Activated naive CD4-positive, alpha-beta T cell treated with anti-CD3 and anti-CD28 coated beads, Interleukin-2, amount 50 U/mL, for 72 hours (primary cell): Measurements from ENCODE around the gene ZFX. TPM values are rescaled to one million over a fixed set of nuclear protein-coding genes. Genes with fewer than 3 reads are reported as not detected.

Experiments
- ATAC-seq, 2 donors: fragments of 150-1000 bp; cut with Tn5 transposase; 2 replicates each; pipeline ENCODE4 v1.10.0; 2021; ENCODE audit warnings: mild to moderate bottlenecking in 2 of 2, moderate library complexity in 2 of 2
- DNase-seq, 2 donors: peaks; one replicate each; pipeline ENCODE4 v3.0.0; 2021 to 2022; ENCODE audit warnings: low spot score in 2 of 2
- H3K27ac Mint-ChIP-seq, 2 donors: one replicate each; pipeline ENCODE4 v1.8.0; 2022; ENCODE audit warnings: mild to moderate bottlenecking in 2 of 2, mixed read lengths in 2 of 2
- H3K36me3 Mint-ChIP-seq, 2 donors: one replicate each; pipeline ENCODE4 v1.8.0; 2022; ENCODE audit warnings: mixed read lengths in 2 of 2
- H3K9me3 Mint-ChIP-seq, 2 donors: one replicate each; pipeline ENCODE4 v1.8.0; 2022; ENCODE audit warnings: mixed read lengths in 2 of 2
- total RNA-seq, 2 donors: library from RNA; stranded (reverse); gene quantifications; one replicate each; pipeline ENCODE4 v1.2.3, GENCODE V29; 2022

The ZFX gene
- total RNA-seq, 2 donors from 2014 or later: 31.7 to 44.8 TPM

- Mint-ChIP-seq H3K9me3 (no peaks in the 10 kb centered on the region), H3K36me3 (peaks cover 5 to 25% of the 10 kb centered on the region in 2 donors), H3K27ac (peak overlapping the region in 1 of 2 donors; percentile 91)
- ATAC-seq: peak; percentile 72 to 82
- DNase-seq: no peak
Measured at GRCh38 chrX:24175276-24175675, 25.7 kb downstream of the ZFX start.

GRCh38 chrX:24178441-24178840 lies 28.9 kb downstream of the ZFX start:
- peaks cover 5 to 19% of the 10 kb centered on the region in 2 donors for H3K36me3 Mint-ChIP-seq
- DNase-seq (no peak), ATAC-seq (no peak)
- H3K9me3 Mint-ChIP-seq: no peaks in the 10 kb centered on the region
- no peak overlapping the region for H3K27ac Mint-ChIP-seq

DNA sequence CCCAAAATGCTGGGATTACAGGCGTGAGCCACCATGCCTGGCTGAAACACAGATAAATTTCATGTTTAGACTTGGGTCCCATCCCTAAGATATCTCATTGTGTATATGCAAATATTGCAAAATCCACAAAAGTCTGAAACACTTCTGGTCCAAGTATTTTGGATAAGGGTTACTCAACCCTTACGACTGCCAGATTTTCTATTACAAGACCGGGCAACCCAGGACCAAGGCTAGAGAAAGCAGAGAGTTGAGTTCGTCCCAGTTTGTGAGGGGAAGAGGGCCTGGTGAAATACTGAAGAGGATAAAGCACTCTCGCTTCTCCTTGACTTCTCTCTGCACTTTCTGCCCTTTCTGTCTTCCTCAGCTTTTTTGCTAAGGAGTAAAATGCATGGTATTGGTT lies 34.5 kb downstream of the ZFX start:
- ATAC-seq: no peak
- peaks cover 0 to 13% of the 10 kb centered on the region in 2 donors for H3K36me3 Mint-ChIP-seq
- no peak overlapping the region for H3K27ac Mint-ChIP-seq
- H3K9me3 Mint-ChIP-seq: peaks cover 0 to 3% of the 10 kb centered on the region in 2 donors
- DNase-seq: no peak

- ATAC-seq (no peak), DNase-seq (no peak)
- Mint-ChIP-seq H3K36me3 (peaks cover 0 to 19% of the 10 kb centered on the region in 2 donors), H3K27ac (peak overlapping the region in 1 of 2 donors; percentile 22), H3K9me3 (peaks cover 0 to 3% of the 10 kb centered on the region in 2 donors)
Measured at GRCh38 chrX:24186483-24186882, 37.0 kb downstream of the ZFX start.

GRCh38 chrX:24186986-24187385 lies 37.5 kb downstream of the ZFX start:
- Mint-ChIP-seq H3K36me3 (peaks cover 0 to 19% of the 10 kb centered on the region in 2 donors), H3K9me3 (peaks cover 0 to 3% of the 10 kb centered on the region in 2 donors), H3K27ac (no peak overlapping the region)
- DNase-seq: no peak
- ATAC-seq: no peak

DNA sequence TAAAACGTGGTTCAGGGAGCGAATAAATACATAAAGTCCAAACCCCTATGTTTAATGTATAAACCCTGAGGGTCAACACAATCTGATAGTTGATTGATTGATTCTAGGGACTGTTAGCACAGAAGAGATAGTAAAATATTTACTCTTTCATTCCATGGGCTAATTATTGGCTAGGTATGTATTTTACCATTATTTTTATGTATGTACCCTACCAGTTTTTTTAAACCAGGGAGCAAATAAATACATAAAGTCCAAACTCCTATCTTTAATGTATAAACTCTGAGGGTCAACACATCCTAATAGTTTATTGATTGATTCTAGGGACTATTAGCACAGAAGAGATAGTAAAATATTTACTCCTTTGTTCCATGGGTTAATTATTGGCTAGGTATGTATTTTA lies 40.0 kb downstream of the ZFX start:
- no peak for DNase-seq
- Mint-ChIP-seq H3K27ac (no peak overlapping the region), H3K9me3 (peaks cover 0 to 3% of the 10 kb centered on the region in 2 donors), H3K36me3 (peaks cover 0 to 19% of the 10 kb centered on the region in 2 donors)
- no peak for ATAC-seq

GRCh38 chrX:24190500-24191156 lies 41.1 kb downstream of the ZFX start:
- Mint-ChIP-seq H3K36me3 (peaks cover 0 to 20% of the 10 kb centered on the region in 2 donors), H3K27ac (peak overlapping the region in 1 of 2 donors; percentile 86), H3K9me3 (peaks cover 0 to 3% of the 10 kb centered on the region in 2 donors)
- DNase-seq: no peak
- no peak for ATAC-seq

- no peak overlapping the region for H3K27ac Mint-ChIP-seq
- H3K36me3 Mint-ChIP-seq: peaks cover 0 to 17% of the 10 kb centered on the region in 2 donors
- DNase-seq: no peak
- no peak for ATAC-seq
- H3K9me3 Mint-ChIP-seq: no peaks in the 10 kb centered on the region
Measured at GRCh38 chrX:24196509-24196908, 47.0 kb downstream of the ZFX start.

DNA sequence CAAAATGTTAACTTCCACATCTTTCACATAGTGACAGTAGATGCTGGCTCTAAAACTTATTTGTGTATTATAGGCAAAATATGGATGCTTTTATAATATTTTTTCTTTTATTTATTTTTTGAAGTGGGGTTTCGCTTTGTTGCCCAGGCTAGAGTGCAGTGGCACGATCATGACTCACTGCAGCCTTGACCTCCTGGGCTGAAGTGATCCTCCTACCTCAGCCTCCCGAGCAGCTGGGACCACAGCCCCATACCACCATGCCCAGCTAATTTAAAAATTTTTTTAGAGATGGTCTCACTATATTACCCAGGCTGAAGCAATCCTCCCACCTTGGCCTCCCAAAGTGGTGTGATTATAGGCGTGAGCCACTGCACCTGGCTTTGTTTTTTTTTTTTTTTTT lies 48.6 kb downstream of the ZFX start:
- ATAC-seq (no peak), DNase-seq (no peak)
- Mint-ChIP-seq H3K9me3 (no peaks in the 10 kb centered on the region), H3K36me3 (peaks cover 0 to 17% of the 10 kb centered on the region in 2 donors), H3K27ac (no peak overlapping the region)

GRCh38 chrX:24200133-24200532 lies 50.6 kb downstream of the ZFX start:
- H3K36me3 Mint-ChIP-seq: peaks cover 0 to 17% of the 10 kb centered on the region in 2 donors
- H3K9me3 Mint-ChIP-seq: no peaks in the 10 kb centered on the region
- peak overlapping the region in 1 of 2 donors; percentile 52 for H3K27ac Mint-ChIP-seq
- ATAC-seq (no peak), DNase-seq (no peak)

DNA sequence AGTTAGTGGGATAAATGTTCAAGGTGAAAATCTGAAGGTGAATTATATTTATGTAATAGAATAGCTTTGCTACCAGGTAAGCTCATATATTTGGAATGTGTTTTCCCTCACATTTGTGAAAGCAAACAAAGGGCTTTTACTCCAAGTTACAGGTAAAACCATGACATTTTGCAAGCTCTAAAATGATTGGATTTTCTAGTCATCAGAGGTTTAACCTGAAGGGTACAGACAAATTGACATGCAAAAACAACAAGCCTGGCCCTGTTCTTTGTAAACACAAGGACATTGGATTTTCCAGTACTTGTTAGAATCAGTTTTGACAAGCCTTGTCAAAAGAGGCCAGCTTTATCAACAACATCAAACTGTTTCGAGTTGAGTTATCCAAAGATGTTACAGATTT lies 51.7 kb downstream of the ZFX start:
- H3K36me3 Mint-ChIP-seq: peaks cover 0 to 11% of the 10 kb centered on the region in 2 donors
- ATAC-seq: no peak

GRCh38 chrX:24202465-24203031 lies 53.0 kb downstream of the ZFX start:
- Mint-ChIP-seq H3K36me3 (peaks cover 0 to 6% of the 10 kb centered on the region in 2 donors), H3K9me3 (no peaks in the 10 kb centered on the region), H3K27ac (peak overlapping the region; percentile 79 to 86)
- ATAC-seq (no peak), DNase-seq (no peak)

More for the DNA sequence above, 51.7 kb downstream of the ZFX start:
- Mint-ChIP-seq H3K9me3 (no peaks in the 10 kb centered on the region), H3K27ac (no peak overlapping the region)
- no peak for DNase-seq

DNA sequence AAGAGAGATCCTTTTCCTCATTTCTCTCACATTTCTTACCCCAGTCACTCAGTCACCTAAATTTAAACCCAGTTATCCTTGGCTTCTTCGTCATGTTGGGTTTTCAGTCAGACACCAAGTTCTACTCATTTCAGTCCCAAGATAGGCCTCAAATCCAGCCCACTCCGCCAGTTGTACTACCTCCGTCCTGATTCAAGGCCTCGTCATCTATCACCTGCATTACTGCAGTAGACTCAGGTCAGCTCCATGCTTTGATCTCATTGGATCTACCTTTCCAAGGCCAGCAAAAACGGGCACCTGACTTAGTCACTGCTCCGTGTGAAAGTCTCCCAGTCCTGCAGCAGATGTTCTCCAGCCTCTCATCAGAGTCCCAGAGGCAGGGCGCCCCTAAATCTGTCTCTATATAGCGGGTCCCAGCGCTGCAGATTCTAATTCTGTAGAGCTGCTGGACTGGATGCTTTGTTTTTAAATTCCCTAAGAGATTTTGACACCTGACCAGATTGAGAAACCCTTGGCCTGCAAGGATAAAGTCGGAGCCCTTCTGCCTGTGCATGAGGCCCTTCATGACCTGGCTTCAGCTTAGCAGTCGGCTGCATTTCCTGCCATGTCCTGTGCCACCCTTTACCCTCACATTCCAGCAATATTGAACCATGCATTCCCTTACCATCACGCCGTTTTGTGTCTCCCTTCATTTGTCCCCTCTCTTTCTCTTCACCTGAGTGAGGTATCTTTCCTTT lies 53.7 kb downstream of the ZFX start:
- Mint-ChIP-seq H3K27ac (peak overlapping the region; percentile 79 to 86), H3K36me3 (peaks cover 0 to 6% of the 10 kb centered on the region in 2 donors), H3K9me3 (no peaks in the 10 kb centered on the region)
- DNase-seq (no peak), ATAC-seq (no peak)

DNA sequence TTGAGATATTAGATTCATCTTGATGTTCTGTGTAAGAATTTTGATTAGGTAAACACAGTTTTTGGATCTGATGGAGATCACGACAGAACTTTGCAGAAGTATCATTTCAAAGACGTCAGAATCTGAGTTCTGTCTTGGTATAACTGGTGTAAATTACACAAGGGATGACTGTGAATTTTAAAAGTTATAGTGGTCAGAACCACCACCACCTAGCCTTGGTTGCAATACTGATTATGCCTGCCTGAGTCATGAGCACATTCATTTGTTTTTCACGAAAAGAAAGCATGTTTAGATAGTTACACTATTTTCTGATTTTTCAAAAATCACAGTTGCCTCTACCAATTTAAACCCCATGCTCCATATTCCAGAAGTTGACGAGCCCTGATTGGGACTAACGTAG lies 54.8 kb downstream of the ZFX start:
- H3K36me3 Mint-ChIP-seq: no peaks in the 10 kb centered on the region
- no peaks in the 10 kb centered on the region for H3K9me3 Mint-ChIP-seq
- ATAC-seq (peak in 1 of 2 donors; percentile 61), DNase-seq (no peak)
- no peak overlapping the region for H3K27ac Mint-ChIP-seq

DNA sequence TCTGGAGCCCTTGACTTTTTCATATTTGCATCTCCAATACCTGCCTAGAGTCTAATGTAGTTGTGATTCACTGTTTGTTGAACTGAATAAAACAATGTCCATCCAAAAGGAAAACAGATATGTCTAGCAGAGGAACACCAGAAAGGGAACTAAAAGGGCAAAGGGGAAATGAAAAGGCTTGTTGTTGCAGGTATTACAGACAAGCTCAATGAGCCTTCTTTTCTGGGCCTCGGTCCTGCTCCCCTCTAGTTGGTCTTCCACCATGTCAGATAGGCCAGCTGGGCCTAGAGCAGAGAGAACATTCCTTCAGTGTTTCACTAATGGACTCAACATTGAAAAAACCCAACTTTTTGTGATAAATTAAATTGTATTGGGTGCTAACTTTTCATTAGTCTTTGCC lies 55.4 kb downstream of the ZFX start:
- H3K9me3 Mint-ChIP-seq: no peaks in the 10 kb centered on the region
- ATAC-seq (no peak), DNase-seq (no peak)
- H3K36me3 Mint-ChIP-seq: no peaks in the 10 kb centered on the region
- no peak overlapping the region for H3K27ac Mint-ChIP-seq

GRCh38 chrX:24207826-24208225 lies 58.3 kb downstream of the ZFX start:
- Mint-ChIP-seq H3K27ac (no peak overlapping the region), H3K9me3 (no peaks in the 10 kb centered on the region), H3K36me3 (no peaks in the 10 kb centered on the region)
- ATAC-seq (no peak), DNase-seq (no peak)

GRCh38 chrX:24208496-24209240 lies 59.1 kb downstream of the ZFX start:
- Mint-ChIP-seq H3K36me3 (no peaks in the 10 kb centered on the region), H3K27ac (no peak overlapping the region), H3K9me3 (no peaks in the 10 kb centered on the region)
- no peak for DNase-seq
- no peak for ATAC-seq
